ENCODE measurements around the gene BAIAP2L1.

DNA sequence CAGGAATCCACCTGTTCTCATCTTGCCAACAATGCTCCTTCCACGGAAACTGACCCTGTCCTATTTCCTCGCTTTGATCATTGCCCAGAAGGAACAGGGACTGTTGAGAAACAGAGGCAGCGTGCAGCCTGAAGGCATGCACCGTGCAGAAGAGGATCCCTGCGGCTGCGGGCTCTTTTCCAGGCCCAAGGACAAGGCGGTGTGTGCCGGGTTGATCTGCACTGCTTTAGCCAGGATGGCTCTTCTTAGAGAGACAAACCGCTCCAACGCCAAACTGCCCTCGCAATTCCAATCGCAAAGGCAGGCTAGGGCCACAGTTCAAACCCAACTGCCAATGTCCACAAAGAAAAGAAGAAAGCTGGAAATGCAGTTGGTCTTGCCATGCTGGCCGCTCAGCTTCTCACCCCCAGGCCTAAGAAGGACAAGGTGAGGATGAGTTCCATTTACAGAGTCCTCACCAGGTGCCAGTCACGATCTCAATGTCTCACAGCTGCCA lies 92.9 kb downstream of the BAIAP2L1 start:
- TF ChIP-seq CTCF (optimal IDR thresholded peaks at IDR 0.05 in 1 of 3, IDR thresholded peaks at IDR 0.05 in 1 of 3, conservative IDR thresholded peaks at IDR 0.05 in 1 of 3; ENCODE audit: extremely low read depth in 1 of 3, insufficient read depth in 2 of 3, low read length in 3 of 3) (no peak), EZH2 (IDR thresholded peaks at IDR 0.05; ENCODE audit: low read length) (no peak)

Measured in keratinocyte (primary cell).